ENCODE results near the gene PDE4A.

- TF ChIP-seq, protein P1, sequence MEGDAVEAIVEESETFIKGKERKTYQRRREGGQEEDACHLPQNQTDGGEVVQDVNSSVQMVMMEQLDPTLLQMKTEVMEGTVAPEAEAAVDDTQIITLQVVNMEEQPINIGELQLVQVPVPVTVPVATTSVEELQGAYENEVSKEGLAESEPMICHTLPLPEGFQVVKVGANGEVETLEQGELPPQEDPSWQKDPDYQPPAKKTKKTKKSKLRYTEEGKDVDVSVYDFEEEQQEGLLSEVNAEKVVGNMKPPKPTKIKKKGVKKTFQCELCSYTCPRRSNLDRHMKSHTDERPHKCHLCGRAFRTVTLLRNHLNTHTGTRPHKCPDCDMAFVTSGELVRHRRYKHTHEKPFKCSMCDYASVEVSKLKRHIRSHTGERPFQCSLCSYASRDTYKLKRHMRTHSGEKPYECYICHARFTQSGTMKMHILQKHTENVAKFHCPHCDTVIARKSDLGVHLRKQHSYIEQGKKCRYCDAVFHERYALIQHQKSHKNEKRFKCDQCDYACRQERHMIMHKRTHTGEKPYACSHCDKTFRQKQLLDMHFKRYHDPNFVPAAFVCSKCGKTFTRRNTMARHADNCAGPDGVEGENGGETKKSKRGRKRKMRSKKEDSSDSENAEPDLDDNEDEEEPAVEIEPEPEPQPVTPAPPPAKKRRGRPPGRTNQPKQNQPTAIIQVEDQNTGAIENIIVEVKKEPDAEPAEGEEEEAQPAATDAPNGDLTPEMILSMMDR (IDR thresholded peaks at IDR 0.05): no peak
- no peak for TF ChIP-seq POLR2A (IDR thresholded peaks at IDR 0.05)
- no peak for TF ChIP-seq POLR2AphosphoS5 (IDR thresholded peaks at IDR 0.05)
- TF ChIP-seq EP300 (IDR thresholded peaks at IDR 0.05): no peak
These were observed 82.9 kb downstream of the PDE4A start, which contains the start of gene KEAP1 for GRCh38 chr19:10503002-10503789.

All from suprapubic skin (tissue), 4 donors.